GM23338 (cell line): ENCODE data around the gene CCDC73. TPM values are rescaled to one million over a fixed set of nuclear protein-coding genes. Genes with fewer than 3 reads are reported as not detected.
A peak's percentile ranks its signal among the peaks of the same experiment; 100 is the strongest.

Experiments
- ATAC-seq: fragments of 200-7000 bp; cut with Tn5 transposase; 3 replicates; pipeline ENCODE4 v1.9.1; 2020
- DNase-seq: peaks from one replicate; pipeline ENCODE4 v3.0.0-alpha.2; 2015; ENCODE audit warnings: low spot score
- H2AFZ ChIP-seq: fragments of 200-600 bp; sonication (generic); 2 replicates; pipeline ENCODE4 v1.8.0; 2016; ENCODE audit warnings: antibody characterized with exemption, mild to moderate bottlenecking, moderate library complexity
- H3F3A ChIP-seq: fragments of 200-600 bp; sonication (generic); replicated peaks from 2 replicates; pipeline ENCODE4 v1.8.0; 2017; ENCODE audit warnings: antibody characterized with exemption, mixed run types, low read depth
- H3K27ac ChIP-seq: fragments of 200-600 bp; sonication (generic); 2 replicates; pipeline ENCODE4 v1.6.1; 2016; ENCODE audit warnings: low read depth
- H3K27me3 ChIP-seq: fragments of 200-600 bp; sonication (generic); 2 replicates; pipeline ENCODE4 v1.8.0; 2016; ENCODE audit warnings: mild to moderate bottlenecking, mixed run types, moderate library complexity; ENCODE audit not compliant: insufficient read depth
- H3K36me3 ChIP-seq: fragments of 200-600 bp; sonication (generic); 2 replicates; pipeline ENCODE4 v1.8.0; 2016; ENCODE audit warnings: mild to moderate bottlenecking; ENCODE audit not compliant: insufficient read depth
- H3K4me1 ChIP-seq: fragments of 200-600 bp; sonication (generic); 2 replicates; pipeline ENCODE4 v1.8.0; 2016; ENCODE audit warnings: mild to moderate bottlenecking, moderate library complexity; ENCODE audit not compliant: insufficient read depth
- H3K4me2 ChIP-seq: fragments of 200-600 bp; sonication (generic); 2 replicates; pipeline ENCODE4 v1.7.1; 2017; ENCODE audit warnings: mixed run types
- H3K4me3 ChIP-seq: fragments of 200-600 bp; sonication (generic); 2 replicates; pipeline ENCODE4 v1.6.1; 2016; ENCODE audit warnings: mixed run types
- H3K79me2 ChIP-seq: fragments of 200-600 bp; sonication (generic); replicated peaks from 2 replicates; pipeline ENCODE4 v1.8.0; 2017; ENCODE audit warnings: mild to moderate bottlenecking; ENCODE audit not compliant: insufficient read depth
- H3K9me2 ChIP-seq: fragments of 200-600 bp; sonication (generic); 2 replicates; pipeline ENCODE4 v1.8.0; 2017; ENCODE audit not compliant: insufficient read depth
- H4K20me1 ChIP-seq: fragments of 200-600 bp; sonication (generic); replicated peaks from 2 replicates; pipeline ENCODE4 v1.8.0; 2017; ENCODE audit warnings: mild to moderate bottlenecking; ENCODE audit not compliant: insufficient read depth
- H3K27ac Mint-ChIP-seq: 2 replicates; pipeline ENCODE4 v1.8.0; 2020; ENCODE audit warnings: inconsistent platforms, mild to moderate bottlenecking, moderate library complexity, mixed read lengths
- H3K27me3 Mint-ChIP-seq: 3 replicates; pipeline ENCODE4 v1.8.0; 2022; ENCODE audit warnings: low read depth, mild to moderate bottlenecking, moderate library complexity, mixed read lengths, inconsistent platforms; ENCODE audit not compliant: insufficient read depth, poor library complexity
- H3K36me3 Mint-ChIP-seq: 3 replicates; pipeline ENCODE4 v1.8.0; 2021; ENCODE audit warnings: low read depth, mild to moderate bottlenecking, inconsistent platforms, moderate library complexity, mixed read lengths
- H3K4me1 Mint-ChIP-seq: 3 replicates; pipeline ENCODE4 v1.8.0; 2020; ENCODE audit warnings: mild to moderate bottlenecking, inconsistent platforms, mixed read lengths
- H3K4me3 Mint-ChIP-seq: 3 replicates; pipeline ENCODE4 v1.8.0; 2021; ENCODE audit warnings: moderate library complexity, mild to moderate bottlenecking, inconsistent platforms, mixed read lengths
- H3K9me3 Mint-ChIP-seq: 3 replicates; pipeline ENCODE4 v1.8.0; 2020; ENCODE audit warnings: moderate library complexity, mild to moderate bottlenecking, inconsistent platforms, mixed read lengths
- CREB1 ChIP-seq: fragments of 250-450 bp; sonication (Bioruptor Pico); IDR thresholded peaks from 2 replicates; pipeline ENCODE4 v1.5.0; 2020; ENCODE audit warnings: low read depth, mild to moderate bottlenecking, moderate library complexity
- EZH2 ChIP-seq: fragments of 200-600 bp; sonication (generic); IDR thresholded peaks from one replicate; pipeline ENCODE4 v1.8.0; 2017; ENCODE audit warnings: antibody characterized with exemption, mild to moderate bottlenecking, low read depth; ENCODE audit not compliant: unreplicated experiment
- EZH2phosphoT487 ChIP-seq: fragments of 200-600 bp; sonication (generic); IDR thresholded peaks from one replicate; pipeline ENCODE4 v1.8.1; 2018; ENCODE audit warnings: antibody characterized with exemption; ENCODE audit not compliant: unreplicated experiment
- NANOG ChIP-seq: IDR thresholded peaks from 2 replicates; pipeline ENCODE4 v1.6.1; 2016; ENCODE audit warnings: antibody characterized with exemption, borderline replicate concordance
- POLR2AphosphoS5 ChIP-seq: IDR thresholded peaks from 2 replicates; pipeline ENCODE4 v1.6.1; 2016; ENCODE audit warnings: antibody characterized with exemption, low read depth
- REST ChIP-seq: IDR thresholded peaks from one replicate; pipeline ENCODE4 v1.6.1; 2018; ENCODE audit warnings: antibody characterized with exemption; ENCODE audit not compliant: unreplicated experiment
- STAT1 ChIP-seq: IDR thresholded peaks from one replicate; pipeline ENCODE4 v1.6.1; 2016; ENCODE audit warnings: antibody characterized with exemption; ENCODE audit not compliant: unreplicated experiment
- ZNF114 ChIP-seq: fragments of 250-450 bp; sonication (Bioruptor Pico); IDR thresholded peaks from 2 replicates; pipeline ENCODE4 v1.5.0; 2020; ENCODE audit warnings: mild to moderate bottlenecking, moderate library complexity
- ZNF331 ChIP-seq: fragments of 250-450 bp; sonication (Bioruptor Pico); IDR thresholded peaks from 2 replicates; pipeline ENCODE4 v1.5.0; 2020; ENCODE audit warnings: low read depth, mild to moderate bottlenecking, moderate library complexity
- ZNF462 ChIP-seq: fragments of 250-450 bp; sonication (Bioruptor Pico); IDR thresholded peaks from 2 replicates; pipeline ENCODE4 v1.5.0; 2020; ENCODE audit warnings: mild to moderate bottlenecking, moderate library complexity
- polyA plus RNA-seq: library from polyadenylated mRNA; unstranded; fragments of >200 nt; fragmentation: Nextera tagmentation; extraction: Ambion mirVana; gene quantifications from 2 replicates; pipeline ENCODE4 v1.2.1, GENCODE V29; 2016
- total RNA-seq: library from RNA; depleted of rRNA; stranded (reverse); fragments of >200 nt; shearing (Covaris generic); gene quantifications from 2 replicates; pipeline ENCODE4 v1.2.3, GENCODE V29; 2014

CCDC73 gene
- total and polyA plus RNA-seq, 2 experiments from 2014 or later: 0.06 TPM; not detected in 1

GRCh38 chr11:32573228-32573627 lies 221.2 kb downstream of the CCDC73 start:
- H3F3A ChIP-seq: no peaks in the 10 kb centered on the region
- TF ChIP-seq EZH2phosphoT487 (no peak), ZNF114 (no peak), EZH2 (no peak), ZNF462 (no peak), ZNF331 (CRISPR knock-in tag) (no peak), STAT1 (no peak), REST (no peak), POLR2AphosphoS5 (no peak), CREB1 (CRISPR knock-in tag) (no peak), NANOG (no peak)
- no peak overlapping the region for H3K4me3 Mint-ChIP-seq
- no peak overlapping the region for H3K4me3 ChIP-seq
- H3K36me3 ChIP-seq: no peaks in the 10 kb centered on the region
- H3K9me2 ChIP-seq: peaks cover 6% of the 10 kb centered on the region; the same call in 1 of the 2 replicates
- H3K27me3 ChIP-seq: 0 out of 2 replicates have a peak, but pooled peaks cover 8% of the 10 kb centered on the region
- H2AFZ ChIP-seq: 0 out of 2 replicates have a peak overlapping the region, but pooled peaks have one; percentile 32
- no peaks in the 10 kb centered on the region for H4K20me1 ChIP-seq
- no peaks in the 10 kb centered on the region; the same call in 2 of the 3 replicates for H3K36me3 Mint-ChIP-seq
- DNase-seq (no peak), ATAC-seq (no peak)
- no peak overlapping the region for H3K4me2 ChIP-seq
- H3K4me1 ChIP-seq: peaks cover 6% of the 10 kb centered on the region
- peaks cover 14% of the 10 kb centered on the region for H3K4me1 Mint-ChIP-seq
- no peaks in the 10 kb centered on the region for H3K79me2 ChIP-seq
- H3K27ac Mint-ChIP-seq: no peak overlapping the region
- H3K27ac ChIP-seq: no peak overlapping the region
- H3K9me3 Mint-ChIP-seq: no peaks in the 10 kb centered on the region
- peaks cover 4% of the 10 kb centered on the region for H3K27me3 Mint-ChIP-seq
